Psoas muscle (tissue), 8 donors: Measurements from ENCODE around the gene SLAMF8. TPM values are rescaled to one million over a fixed set of nuclear protein-coding genes. Genes with fewer than 3 reads are reported as not detected.

Source experiments
- ATAC-seq, 4 donors: fragments of 200-7000 bp; cut with Tn5 transposase; one replicate each; pipeline ENCODE4 v1.9.1; 2020; ENCODE audit warnings: moderate library complexity in 3 of 4, mild to moderate bottlenecking in 2 of 4
- DNase-seq, 2 donors: peaks; one replicate each; pipeline ENCODE4 v3.0.0-alpha.2; 2020
- H3K27ac ChIP-seq: fragments of 200-600 bp; one replicate; pipeline ENCODE4 v1.8.0; 2022
- H3K27me3 ChIP-seq, 3 donors: fragments of 200-600 bp in 1 of 3; one replicate each; pipeline versions ENCODE4 v1.6.1 to v1.8.0; 2013 to 2022; ENCODE audit warnings: low read length in 2 of 3, mild to moderate bottlenecking in 2 of 3, moderate library complexity in 1 of 3; ENCODE audit not compliant: insufficient read depth in 3 of 3
- H3K36me3 ChIP-seq, 2 donors: fragments of 200-600 bp in 1 of 2; one replicate each; pipeline versions ENCODE4 v1.6.1 to v1.8.0; 2013 to 2022; ENCODE audit warnings: low read depth in 1 of 2, mild to moderate bottlenecking in 1 of 2, moderate library complexity in 1 of 2; ENCODE audit not compliant: insufficient read depth in 1 of 2
- H3K4me1 ChIP-seq: fragments of 200-600 bp; one replicate; pipeline ENCODE4 v1.8.0; 2022
- H3K4me3 ChIP-seq: fragments of 200-600 bp; one replicate; pipeline ENCODE4 v1.8.0; 2022; ENCODE audit warnings: mild to moderate bottlenecking
- H3K9me3 ChIP-seq: fragments of 200-600 bp; one replicate; pipeline ENCODE4 v1.8.0; 2022
- CTCF ChIP-seq: fragments of 200-600 bp; IDR thresholded peaks from one replicate; pipeline ENCODE4 v1.8.0; 2022; ENCODE audit warnings: antibody characterized with exemption
- WGBS, 3 donors: extraction: QIAGEN DNeasy Blood & Tissue Kit; methylation state at CpG; one replicate each; pipeline versions ENCODE4 v1.1.6 to v1.1.7; 2013; 5-methylcytosine and 5-hydroxymethylcytosine counted together
- intact Hi-C, 2 donors: fragments of 100-400 bp; cut with DNase I; formaldehyde crosslinking; loops; one replicate each; pipeline versions ENCODE4 v1.11.0 to v1.14.2; 2022
- polyA plus RNA-seq, 3 donors: library from polyadenylated mRNA; stranded (reverse); fragments of 200-250 nt; gene quantifications; one replicate each; pipeline ENCODE4 v1.2.3, GENCODE V29; 2013
- total RNA-seq, 4 donors: library from RNA; stranded (reverse); fragmentation: NEBNext Ultra II Directional in 2 of 4; extraction: Animal tissue kit (Norgen Biotek cat#: 25700) in 2 of 4; gene quantifications; one replicate each; pipeline versions ENCODE4 v1.2.1 to v1.2.4, GENCODE V29; 2021 to 2023
- donor health status: healthy with polysubstance abuse.
- donor health status: DM: no; HTN: no; CAD: no; lungs with moderate emphysema.
- donor health status: Bipolar disorder and iron deficiency.
- donor health status: healthy.
- donor health status: DM: yes; HTN: yes; CAD: no.
- donor health status: DM: no; HTN: no; CAD: no.
- donor health status: DM: no; HTN: no; CAD: no.
- donor health status: DM: yes; HTN: yes; CAD: no.

The SLAMF8 gene
- total and polyA plus RNA-seq, 7 donors = 0.10 to 1.6 (median 1.1) TPM

- 37 to 59% (median 40%) methylated on average over 4 of the region's 4 CpGs for WGBS, 3 donors
- ATAC-seq = no peak
Observed at GRCh38 chr1:159869173-159869572, 42.5 kb downstream of the SLAMF8 start.

GRCh38 chr1:159869607-159870006 lies 42.9 kb downstream of the SLAMF8 start:
- ATAC-seq (no peak), DNase-seq (no peak)
- no peaks in the 10 kb centered on the region for H3K36me3 ChIP-seq
- H3K27ac ChIP-seq = no peak overlapping the region
- H3K4me3 ChIP-seq = no peak overlapping the region
- TF ChIP-seq CTCF = no peak
- 68 to 80% (median 77%) methylated on average over 1 of the region's 1 CpG for WGBS, 3 donors
- no peaks in the 10 kb centered on the region for H3K9me3 ChIP-seq
- H3K27me3 ChIP-seq = peaks cover 0 to 7% (median 0%) of the 10 kb centered on the region in 3 donors
- intact Hi-C loops = no loop called here
- no peaks in the 10 kb centered on the region for H3K4me1 ChIP-seq

More at GRCh38 chr1:159869173-159869572, 42.5 kb downstream of the SLAMF8 start:
- intact Hi-C loops = no loop called here
- no peak for DNase-seq
- Histone ChIP-seq H3K27me3 (peaks cover 0 to 7% (median 0%) of the 10 kb centered on the region in 3 donors), H3K27ac (no peak overlapping the region), H3K9me3 (no peaks in the 10 kb centered on the region), H3K4me3 (no peak overlapping the region), H3K36me3 (no peaks in the 10 kb centered on the region), H3K4me1 (no peaks in the 10 kb centered on the region)
- TF ChIP-seq CTCF = no peak

GRCh38 chr1:159870704-159871103 lies 44.0 kb downstream of the SLAMF8 start:
- Histone ChIP-seq H3K9me3 (no peaks in the 10 kb centered on the region), H3K4me1 (no peaks in the 10 kb centered on the region), H3K4me3 (no peak overlapping the region), H3K27me3 (peaks cover 0 to 7% (median 0%) of the 10 kb centered on the region in 3 donors), H3K36me3 (no peaks in the 10 kb centered on the region), H3K27ac (no peak overlapping the region)
- DNase-seq = no peak
- WGBS, 3 donors = 83 to 92% (median 89%) methylated on average over 5 of the region's 5 CpGs
- TF ChIP-seq CTCF = no peak
- no peak for ATAC-seq
- intact Hi-C loops = no loop called here

- DNase-seq = no peak
- ATAC-seq = no peak
- no peak overlapping the region for H3K27ac ChIP-seq
- intact Hi-C loops = no loop called here
- H3K4me1 ChIP-seq = no peaks in the 10 kb centered on the region
- no peak for TF ChIP-seq CTCF
- peaks cover 0 to 7% (median 0%) of the 10 kb centered on the region in 3 donors for H3K27me3 ChIP-seq
- WGBS, 3 donors = 85 to 91% (median 89%) methylated on average over 14 to 15 of the region's 15 CpGs
- no peaks in the 10 kb centered on the region for H3K9me3 ChIP-seq
- H3K4me3 ChIP-seq = no peak overlapping the region
- H3K36me3 ChIP-seq = no peaks in the 10 kb centered on the region
Observed at GRCh38 chr1:159872891-159873290, 46.2 kb downstream of the SLAMF8 start.

- Histone ChIP-seq H3K4me3 (no peak overlapping the region), H3K36me3 (no peaks in the 10 kb centered on the region), H3K27ac (no peak overlapping the region), H3K9me3 (no peaks in the 10 kb centered on the region), H3K4me1 (no peaks in the 10 kb centered on the region), H3K27me3 (peaks cover 0 to 7% (median 0%) of the 10 kb centered on the region in 3 donors)
- intact Hi-C loops = no loop called here
- TF ChIP-seq CTCF = no peak
- DNase-seq = no peak
- no peak for ATAC-seq
- WGBS, 3 donors = 81 to 91% (median 84%) methylated on average over 4 of the region's 4 CpGs
Observed at GRCh38 chr1:159873530-159874143, 47.0 kb downstream of the SLAMF8 start.
